Stomach (tissue), 4 donors: ENCODE data around the gene CAMSAP3.

ENCODE experiments used
- CTCF ChIP-seq, 7 experiments: fragments of 450-650 bp in 4 of 7; fragments of 200-600 bp in 3 of 7; sonication (generic) in 3 of 7; IDR thresholded peaks; one replicate each; pipeline ENCODE4 v1.5.1; 2016 to 2019; ENCODE audit warnings: antibody characterized with exemption in 7 of 7, control low read depth in 2 of 7, mild to moderate bottlenecking in 1 of 7
- POLR2A ChIP-seq, 4 donors: fragments of 450-650 bp; IDR thresholded peaks; one replicate each; pipeline ENCODE4 v1.6.1; 2016; ENCODE audit warnings: antibody characterized with exemption in 4 of 4, control low read depth in 2 of 4, mild to moderate bottlenecking in 1 of 4, moderate library complexity in 1 of 4

GRCh38 chr19:7644550-7644877 is 48.9 kb downstream of the CAMSAP3 start:
- no peak for TF ChIP-seq POLR2A (IDR thresholded peaks at IDR 0.05)
- TF ChIP-seq CTCF (IDR thresholded peaks at IDR 0.05) = no peak
